Liver (tissue), 9 donors: Measurements from ENCODE around the gene KLF13. TPM values are rescaled to one million over a fixed set of nuclear protein-coding genes. Genes with fewer than 3 reads are reported as not detected.

Source experiments
- DNase-seq: peaks from one replicate; pipeline ENCODE4 v3.0.0-alpha.2; 2017; ENCODE audit warnings: low spot score
- H3K27ac ChIP-seq, 2 donors: one replicate each; pipeline ENCODE4 v1.7.0; 2013; ENCODE audit warnings: inconsistent platforms in 2 of 2, low read length in 2 of 2, control low read depth in 1 of 2, low read depth in 1 of 2, mild to moderate bottlenecking in 1 of 2
- H3K27me3 ChIP-seq, 4 donors: one replicate each; pipeline versions ENCODE4 v1.6.1 to v1.7.0; 2013; ENCODE audit warnings: low read length in 3 of 4, inconsistent platforms in 1 of 4, mild to moderate bottlenecking in 1 of 4, moderate library complexity in 1 of 4; ENCODE audit not compliant: control insufficient read depth in 4 of 4, insufficient read depth in 4 of 4
- H3K36me3 ChIP-seq, 4 donors: one replicate each; pipeline versions ENCODE4 v1.6.1 to v1.7.0; 2013; ENCODE audit warnings: low read length in 3 of 4, mild to moderate bottlenecking in 3 of 4, low read depth in 1 of 4, moderate library complexity in 1 of 4; ENCODE audit not compliant: control insufficient read depth in 4 of 4, insufficient read depth in 3 of 4
- H3K4me1 ChIP-seq, 4 donors: one replicate each; pipeline versions ENCODE4 v1.6.1 to v1.7.0; 2013; ENCODE audit warnings: low read length in 3 of 4, mild to moderate bottlenecking in 3 of 4, moderate library complexity in 1 of 4; ENCODE audit not compliant: control insufficient read depth in 4 of 4, insufficient read depth in 4 of 4
- H3K4me3 ChIP-seq, 3 donors: one replicate each; pipeline versions ENCODE4 v1.6.1 to v1.7.0; 2013; ENCODE audit warnings: low read length in 3 of 3, control low read depth in 1 of 3, low read depth in 1 of 3, mild to moderate bottlenecking in 1 of 3
- H3K9ac ChIP-seq, 2 donors: one replicate each; pipeline ENCODE4 v1.7.0; 2013; ENCODE audit warnings: low read length in 2 of 2, mild to moderate bottlenecking in 2 of 2, moderate library complexity in 2 of 2, control low read depth in 1 of 2, low read depth in 1 of 2
- H3K9me3 ChIP-seq, 4 donors: one replicate each; pipeline versions ENCODE4 v1.6.1 to v1.7.0; 2013; ENCODE audit warnings: low read length in 3 of 4; ENCODE audit not compliant: control insufficient read depth in 4 of 4
- ATF3 ChIP-seq: IDR thresholded peaks from 2 replicates; pipeline ENCODE4 v1.6.1; 2016; ENCODE audit warnings: antibody characterized with exemption
- CTCF ChIP-seq: fragments of 150-350 bp; IDR thresholded peaks from 2 replicates; pipeline ENCODE4 v1.5.1; 2017; ENCODE audit warnings: improper control_type of control experiment, low read depth, low read length; ENCODE audit not compliant: missing input control
- EGR1 ChIP-seq, 2 donors: IDR thresholded peaks; 2 replicates each; pipeline ENCODE4 v1.6.1; 2016 to 2018; ENCODE audit warnings: antibody characterized with exemption in 2 of 2, low read depth in 2 of 2
- FOXA1 ChIP-seq: IDR thresholded peaks from 2 replicates; pipeline ENCODE4 v1.6.1; 2016; ENCODE audit warnings: antibody characterized with exemption
- FOXA2 ChIP-seq: IDR thresholded peaks from 2 replicates; pipeline ENCODE4 v1.6.1; 2016; ENCODE audit warnings: antibody characterized with exemption
- GABPA ChIP-seq, 2 donors: IDR thresholded peaks in 1 of 2; conservative IDR thresholded peaks in 1 of 2; 2 replicates each; pipeline ENCODE4 v1.6.1; 2016; ENCODE audit warnings: antibody characterized with exemption in 2 of 2, mild to moderate bottlenecking in 1 of 2, moderate library complexity in 1 of 2
- HNF4A ChIP-seq, 2 donors: conservative IDR thresholded peaks; 2 replicates each; pipeline ENCODE4 v1.6.1; 2016; ENCODE audit warnings: antibody characterized with exemption in 2 of 2, mild to moderate bottlenecking in 2 of 2
- HNF4G ChIP-seq: IDR thresholded peaks from 2 replicates; pipeline ENCODE4 v1.6.1; 2016; ENCODE audit warnings: antibody characterized with exemption
- JUND ChIP-seq, 2 donors: IDR thresholded peaks; 2 replicates each; pipeline ENCODE4 v1.6.1; 2016; ENCODE audit warnings: antibody characterized with exemption in 2 of 2
- MAX ChIP-seq: IDR thresholded peaks from 2 replicates; pipeline ENCODE4 v1.6.1; 2016; ENCODE audit warnings: antibody characterized with exemption
- NR2F2 ChIP-seq: IDR thresholded peaks from 2 replicates; pipeline ENCODE4 v1.6.1; 2016; ENCODE audit warnings: antibody characterized with exemption
- RAD21 ChIP-seq, 2 donors: IDR thresholded peaks; 2 replicates each; pipeline ENCODE4 v1.6.1; 2016; ENCODE audit warnings: antibody characterized with exemption in 2 of 2, mild to moderate bottlenecking in 2 of 2
- REST ChIP-seq: IDR thresholded peaks from 2 replicates; pipeline ENCODE4 v1.6.1; 2016; ENCODE audit warnings: antibody characterized with exemption, mild to moderate bottlenecking
- RXRA ChIP-seq, 2 donors: IDR thresholded peaks; 2 replicates each; pipeline ENCODE4 v1.6.1; 2017 to 2018; ENCODE audit warnings: antibody characterized with exemption in 2 of 2, mild to moderate bottlenecking in 1 of 2
- SP1 ChIP-seq: IDR thresholded peaks from 2 replicates; pipeline ENCODE4 v1.6.1; 2018; ENCODE audit warnings: antibody characterized with exemption, mild to moderate bottlenecking
- TAF1 ChIP-seq: conservative IDR thresholded peaks from 2 replicates; pipeline ENCODE4 v1.6.1; 2016; ENCODE audit warnings: antibody characterized with exemption, mild to moderate bottlenecking
- ZBTB33 ChIP-seq: IDR thresholded peaks from 2 replicates; pipeline ENCODE4 v1.6.1; 2016; ENCODE audit warnings: antibody characterized with exemption
- WGBS: extraction: QIAGEN DNeasy Blood & Tissue Kit; methylation state at CpG from one replicate; pipeline ENCODE4 v1.1.7; 2013; 5-methylcytosine and 5-hydroxymethylcytosine counted together
- polyA plus RNA-seq, 2 donors: library from polyadenylated mRNA; stranded (reverse) in 1 of 2; unstranded in 1 of 2; fragments of 200-250 nt in 1 of 2; fragments of >200 nt in 1 of 2; fragmentation: Nextera tagmentation in 1 of 2; extraction: Ambion mirVana in 1 of 2; gene quantifications; one replicate each; pipeline versions ENCODE4 v1.2.1 to v1.2.3, GENCODE V29; 2013 to 2015
- total RNA-seq, 2 donors: library from RNA; depleted of rRNA; stranded (reverse); fragments of >200 nt; gene quantifications; one replicate each; pipeline ENCODE4 v1.2.3, GENCODE V29; 2014
- donor health status: healthy.
- donor health status: healthy.
- donor health status: healthy.
- donor health status: healthy.
- donor health status: healthy.

The KLF13 gene
- total and polyA plus RNA-seq, 4 donors = 17.4 to 77.1 (median 57.5) TPM

GRCh38 chr15:31307270-31308184 lies 19.1 kb upstream of the KLF13 start:
- Histone ChIP-seq H3K36me3 (no peaks in the 10 kb centered on the region), H3K27me3 (no peaks in the 10 kb centered on the region), H3K4me1 (peaks cover 14 to 25% (median 20%) of the 10 kb centered on the region in 4 donors), H3K4me3 (no peak overlapping the region), H3K27ac (no peak overlapping the region), H3K9me3 (no peaks in the 10 kb centered on the region), H3K9ac (no peak overlapping the region)
- DNase-seq = peak; percentile 33
- no peak for TF ChIP-seq FOXA1
- no peak for TF ChIP-seq SP1
- TF ChIP-seq MAX = no peak
- no peak for TF ChIP-seq ATF3
- TF ChIP-seq FOXA2 = no peak
- TF ChIP-seq CTCF = no peak
- TF ChIP-seq RXRA (IDR thresholded peaks at IDR 0.05) = no peak
- TF ChIP-seq HNF4G = no peak
- no peak for TF ChIP-seq GABPA (IDR thresholded peaks at IDR 0.05 in 1 of 2, conservative IDR thresholded peaks at IDR 0.05 in 1 of 2)
- no peak for TF ChIP-seq TAF1
- TF ChIP-seq ZBTB33 = no peak
- TF ChIP-seq HNF4A (conservative IDR thresholded peaks at IDR 0.05) = no peak
- no peak for TF ChIP-seq NR2F2
- TF ChIP-seq JUND (IDR thresholded peaks at IDR 0.05) = no peak
- TF ChIP-seq EGR1 (IDR thresholded peaks at IDR 0.05; ENCODE audit: low read depth in 2 of 2) = no peak
- TF ChIP-seq REST = no peak
- no peak for TF ChIP-seq RAD21 (IDR thresholded peaks at IDR 0.05)
- WGBS = 85% methylated on average over 20 of the region's 20 CpGs
